Activated CD8-positive, alpha-beta memory T cell treated with anti-CD3 and anti-CD28 coated beads, Interleukin-2, amount 50 U/mL, for 24 hours (primary cell): Measurements from ENCODE around the gene TANC1.
"Not testable (repeated sequence)": the region's sequence is repeated elsewhere in the genome, so short reads cannot be mapped to it uniquely, and the experiment has no call there.

Experiments
- DNase-seq: peaks from one replicate; pipeline ENCODE4 v3.0.0-alpha.2; 2020; ENCODE audit errors: extremely low read depth

TANC1 gene

GRCh38 chr2:159140070-159140769, 171.8 kb downstream of the TANC1 start:
- DNase-seq, result no peak

DNA sequence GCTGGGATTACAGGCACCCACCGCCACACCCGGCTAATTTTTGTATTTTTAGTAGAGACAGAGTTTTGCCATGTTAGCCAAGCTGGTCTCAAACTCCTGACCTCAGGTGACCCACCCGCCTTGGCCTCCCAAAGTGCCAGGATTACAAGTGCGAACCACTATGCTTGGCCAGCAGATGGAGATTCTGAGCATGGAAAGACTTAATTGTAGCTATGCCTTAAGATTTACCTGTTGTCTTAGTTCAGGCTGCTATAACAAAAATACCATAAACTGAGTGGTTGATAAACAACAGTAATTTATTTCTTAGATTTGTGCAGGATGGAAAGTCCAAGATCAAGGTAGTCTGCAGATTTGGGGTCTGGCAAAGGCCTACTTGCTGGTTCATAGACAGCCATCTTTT, 172.4 kb downstream of the TANC1 start:
- not testable (repeated sequence) for DNase-seq

GRCh38 chr2:159144776-159145614, 176.6 kb downstream of the TANC1 start:
- no peak for DNase-seq

GRCh38 chr2:159145745-159146354, 177.4 kb downstream of the TANC1 start:
- DNase-seq, result no peak

GRCh38 chr2:159146996-159147666, 178.7 kb downstream of the TANC1 start:
- DNase-seq, result no peak

DNA sequence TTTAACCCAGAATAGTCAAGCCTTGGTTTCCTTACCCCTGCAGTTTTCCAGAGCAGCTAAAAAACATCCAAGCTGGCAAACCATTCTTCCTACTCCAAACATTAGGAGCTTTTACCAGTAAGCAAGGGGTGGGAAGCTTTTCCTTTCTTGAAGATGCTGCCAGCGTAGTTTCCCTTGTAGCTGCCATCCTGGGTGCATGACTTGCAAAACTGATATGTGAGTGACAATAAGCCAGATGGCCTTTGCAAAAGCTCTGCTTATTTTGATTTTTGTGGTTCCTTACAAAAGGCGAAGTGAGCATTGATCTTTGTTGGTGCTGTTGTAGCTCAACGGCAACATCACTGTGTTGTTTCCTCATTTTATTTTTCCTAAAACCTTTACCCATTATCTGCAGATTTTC, 179.2 kb downstream of the TANC1 start:
- DNase-seq, result no peak

DNA sequence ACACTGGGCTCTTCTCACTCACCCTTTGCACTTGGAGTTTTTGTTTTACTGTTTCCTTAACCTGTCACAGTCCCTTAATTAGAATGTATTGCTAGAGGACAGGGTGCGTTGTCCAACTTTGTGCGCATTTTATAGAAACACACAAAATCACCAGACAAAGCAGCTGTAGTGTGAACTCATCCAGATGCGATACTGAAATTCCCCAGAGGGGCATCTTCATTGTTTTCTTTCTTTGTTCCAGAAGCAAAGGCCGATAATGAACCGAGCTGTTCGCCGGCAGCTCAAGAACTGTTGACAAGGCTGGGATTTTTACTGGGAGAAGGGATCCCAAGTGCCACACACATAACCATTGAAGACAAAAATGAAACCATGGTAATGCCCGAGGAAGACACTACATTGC, 180.5 kb downstream of the TANC1 start:
- DNase-seq, result no peak

DNA sequence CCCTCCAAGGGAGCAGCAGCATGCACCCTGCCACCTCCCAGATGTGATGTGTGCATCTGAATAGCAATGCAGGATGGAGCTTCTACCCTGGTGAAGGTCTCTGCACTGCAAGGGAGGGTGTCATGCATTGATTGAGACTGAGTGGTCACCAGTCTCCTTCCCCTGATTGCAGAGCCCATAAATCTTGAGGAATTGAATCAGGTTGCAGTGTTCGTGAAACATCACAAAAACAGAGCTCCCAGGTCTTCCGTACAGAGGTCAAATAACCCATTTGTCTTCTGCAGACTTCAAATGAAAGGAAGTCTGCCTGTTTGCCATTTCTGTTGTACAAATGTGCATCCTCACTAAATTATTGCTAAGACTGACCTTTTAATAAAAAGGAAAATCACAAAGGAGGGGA, 181.3 kb downstream of the TANC1 start:
- no peak for DNase-seq

DNA sequence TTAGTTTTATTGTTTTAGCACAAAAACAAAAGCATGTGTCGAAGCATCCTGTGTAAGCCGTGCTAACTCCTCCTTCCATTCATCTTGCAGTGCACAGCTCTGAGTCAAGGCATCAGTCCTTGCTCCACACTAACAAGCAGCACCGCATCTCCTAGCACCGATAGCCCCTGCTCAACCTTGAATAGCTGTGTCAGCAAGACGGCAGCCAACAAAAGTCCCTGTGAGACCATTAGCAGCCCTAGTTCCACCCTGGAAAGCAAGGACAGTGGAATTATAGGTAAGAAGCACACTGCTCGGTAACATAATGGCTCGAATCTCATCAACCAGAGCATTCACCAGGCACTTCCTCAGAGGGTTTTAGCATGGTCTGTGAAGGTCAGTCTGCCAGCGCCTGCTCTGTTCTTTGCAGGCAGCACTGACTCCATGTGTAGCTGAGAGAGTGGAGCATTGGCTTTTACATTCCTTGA, 181.9 kb downstream of the TANC1 start:
- no peak for DNase-seq

DNA sequence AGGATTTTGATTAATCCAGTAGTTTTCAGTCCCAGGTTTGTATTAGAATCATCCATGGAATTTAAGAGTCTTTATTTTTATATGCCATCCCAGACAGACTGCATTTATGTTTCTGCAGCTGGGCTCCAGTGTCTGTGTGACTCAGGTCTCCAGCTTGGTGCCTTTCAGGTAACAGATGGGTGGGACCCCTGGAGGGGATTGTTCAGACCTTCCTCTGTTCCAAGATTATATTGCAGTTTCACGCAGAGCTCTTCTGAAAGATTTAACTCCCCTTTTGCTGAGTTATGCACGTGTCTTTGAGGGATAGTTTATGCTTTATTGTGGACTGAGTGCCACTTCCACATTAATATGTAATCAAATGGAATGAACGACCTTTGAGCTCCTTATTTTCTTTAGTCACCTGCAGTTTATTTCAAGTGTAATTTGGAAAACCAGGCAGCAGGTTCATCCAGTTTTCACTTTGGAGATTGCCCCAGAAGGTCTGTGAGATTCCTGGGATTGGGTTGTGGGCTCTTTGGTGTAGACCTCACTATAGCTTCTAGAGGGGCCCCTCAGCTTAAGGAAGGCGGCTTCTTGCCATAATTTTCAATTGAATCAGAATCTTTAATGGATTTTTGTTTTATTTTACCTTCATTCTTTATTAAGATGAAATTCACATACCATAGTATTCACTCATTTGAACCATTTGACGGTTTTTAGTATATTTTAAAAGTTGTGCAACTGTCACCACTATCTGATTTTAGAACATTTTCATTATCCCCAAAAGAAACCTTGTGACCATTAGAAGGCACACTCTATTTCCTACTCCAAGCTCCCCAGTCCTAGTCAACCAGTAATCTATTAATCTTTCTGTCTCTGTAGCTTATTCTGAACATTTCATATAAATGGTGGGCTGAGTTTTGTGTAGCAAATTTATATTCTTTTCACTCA, 183.0 kb downstream of the TANC1 start:
- DNase-seq, result no peak

- DNase-seq, result no peak
These were observed 183.8 kb downstream of the TANC1 start for GRCh38 chr2:159152128-159152778.

DNA sequence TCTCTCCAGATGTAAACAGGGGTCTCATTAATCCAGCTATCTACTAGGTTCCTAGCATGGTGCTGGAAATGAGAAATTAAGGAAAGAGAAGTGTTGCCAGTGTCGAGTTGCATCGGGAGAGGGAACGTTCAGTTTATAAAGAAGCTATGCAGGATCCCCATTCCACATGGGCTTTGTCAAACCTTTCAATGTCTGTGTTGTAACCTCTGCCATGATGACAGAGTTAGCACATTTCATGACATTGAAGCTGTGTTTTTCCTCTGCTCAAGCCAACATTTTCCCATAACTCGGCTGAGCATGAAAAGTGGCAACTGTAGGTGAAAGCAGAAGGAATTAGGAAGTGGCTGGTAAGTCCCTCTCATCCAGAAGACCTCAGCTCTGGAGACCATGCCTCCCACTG, 184.6 kb downstream of the TANC1 start:
- DNase-seq, result no peak

GRCh38 chr2:159153463-159153862, 185.0 kb downstream of the TANC1 start:
- DNase-seq, result no peak

DNA sequence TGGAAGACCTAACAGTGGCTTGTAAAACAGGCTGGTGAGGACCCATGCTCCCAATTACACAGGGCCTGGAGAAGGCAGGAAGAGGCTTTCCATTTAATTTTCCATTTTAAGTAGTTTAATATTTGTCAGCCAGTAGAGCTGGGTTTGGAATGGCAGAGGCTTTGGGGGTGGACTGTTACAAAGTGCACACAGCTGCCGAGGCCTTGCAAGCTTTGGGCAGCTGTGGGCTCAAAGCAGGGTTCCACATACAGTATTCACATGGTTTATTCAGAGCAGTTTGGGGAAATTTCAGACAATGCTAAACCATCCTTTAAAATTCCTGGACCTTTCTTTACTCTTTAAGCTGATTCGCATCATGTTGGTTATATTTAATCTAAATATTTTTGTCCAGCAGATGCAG, 185.5 kb downstream of the TANC1 start:
- no peak for DNase-seq

DNA sequence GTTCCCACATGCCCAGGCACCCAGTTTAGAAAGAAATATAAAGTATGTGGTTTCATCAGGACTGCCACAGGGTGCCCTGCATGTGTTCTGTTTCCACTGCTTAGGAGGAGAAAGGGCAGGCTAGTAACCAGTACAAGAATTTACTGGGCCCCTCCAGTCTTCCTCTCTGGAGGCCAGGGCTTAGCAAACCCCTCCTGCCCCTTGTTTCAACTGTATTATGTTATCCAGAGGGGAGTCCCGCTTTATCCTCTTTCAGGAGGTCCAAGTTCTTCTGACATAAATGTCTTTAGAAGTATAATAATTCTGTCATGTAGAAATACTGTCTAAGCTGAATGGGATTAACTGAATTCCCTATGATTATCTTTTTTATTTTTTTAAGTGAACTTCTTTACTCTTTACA, 185.9 kb downstream of the TANC1 start:
- no peak for DNase-seq

GRCh38 chr2:159155320-159155719, 186.9 kb downstream of the TANC1 start:
- no peak for DNase-seq

DNA sequence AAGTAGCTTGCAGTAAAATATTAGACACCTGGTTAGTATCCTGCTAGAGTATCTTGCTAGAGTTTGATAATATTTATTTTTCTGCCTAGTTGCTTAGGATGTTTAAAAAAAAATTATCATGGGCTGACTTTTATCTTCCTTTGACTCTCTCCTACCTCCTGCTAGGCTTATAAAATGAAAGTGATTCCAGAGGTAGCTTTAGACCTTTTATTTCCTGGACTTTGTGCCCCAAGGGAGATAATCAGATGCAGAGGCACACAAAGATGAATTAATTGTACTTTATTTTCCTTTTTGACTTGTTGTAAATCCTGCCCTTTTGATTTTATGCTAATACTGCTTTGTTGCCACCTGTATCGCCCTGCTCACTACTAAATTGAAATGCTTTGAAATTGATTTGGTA, 187.4 kb downstream of the TANC1 start:
- DNase-seq, result no peak

- DNase-seq, result no peak
These were observed 188.4 kb downstream of the TANC1 start for GRCh38 chr2:159156834-159157233.

GRCh38 chr2:159157361-159158209, 189.1 kb downstream of the TANC1 start:
- no peak for DNase-seq

DNA sequence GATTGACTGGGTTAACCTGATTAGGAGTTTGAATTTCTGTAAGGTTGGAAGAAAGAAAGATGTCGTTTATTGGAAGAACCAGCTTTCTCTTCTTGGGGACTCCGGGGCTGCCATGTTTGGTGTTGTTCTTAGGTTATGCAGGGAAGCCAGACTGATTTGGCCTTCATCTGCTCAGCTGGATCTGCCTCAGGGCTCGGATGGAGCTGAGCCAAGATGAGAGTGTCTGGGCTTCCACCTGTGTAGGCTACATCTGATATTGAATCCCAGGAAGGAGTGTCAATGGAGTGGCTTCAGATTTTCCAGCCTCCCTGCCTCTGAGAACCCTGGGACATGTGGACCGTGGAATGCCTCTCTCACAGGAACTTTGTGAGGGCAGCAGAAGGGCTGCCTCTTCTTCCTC, 192.0 kb downstream of the TANC1 start:
- no peak for DNase-seq
